Measurements from ENCODE around the gene DUSP28. TPM values are rescaled to one million over a fixed set of nuclear protein-coding genes. Genes with fewer than 3 reads are reported as not detected.

DUSP28 gene
- total RNA-seq, 1 experiment from 2014 or later: 6.4 TPM

DNA sequence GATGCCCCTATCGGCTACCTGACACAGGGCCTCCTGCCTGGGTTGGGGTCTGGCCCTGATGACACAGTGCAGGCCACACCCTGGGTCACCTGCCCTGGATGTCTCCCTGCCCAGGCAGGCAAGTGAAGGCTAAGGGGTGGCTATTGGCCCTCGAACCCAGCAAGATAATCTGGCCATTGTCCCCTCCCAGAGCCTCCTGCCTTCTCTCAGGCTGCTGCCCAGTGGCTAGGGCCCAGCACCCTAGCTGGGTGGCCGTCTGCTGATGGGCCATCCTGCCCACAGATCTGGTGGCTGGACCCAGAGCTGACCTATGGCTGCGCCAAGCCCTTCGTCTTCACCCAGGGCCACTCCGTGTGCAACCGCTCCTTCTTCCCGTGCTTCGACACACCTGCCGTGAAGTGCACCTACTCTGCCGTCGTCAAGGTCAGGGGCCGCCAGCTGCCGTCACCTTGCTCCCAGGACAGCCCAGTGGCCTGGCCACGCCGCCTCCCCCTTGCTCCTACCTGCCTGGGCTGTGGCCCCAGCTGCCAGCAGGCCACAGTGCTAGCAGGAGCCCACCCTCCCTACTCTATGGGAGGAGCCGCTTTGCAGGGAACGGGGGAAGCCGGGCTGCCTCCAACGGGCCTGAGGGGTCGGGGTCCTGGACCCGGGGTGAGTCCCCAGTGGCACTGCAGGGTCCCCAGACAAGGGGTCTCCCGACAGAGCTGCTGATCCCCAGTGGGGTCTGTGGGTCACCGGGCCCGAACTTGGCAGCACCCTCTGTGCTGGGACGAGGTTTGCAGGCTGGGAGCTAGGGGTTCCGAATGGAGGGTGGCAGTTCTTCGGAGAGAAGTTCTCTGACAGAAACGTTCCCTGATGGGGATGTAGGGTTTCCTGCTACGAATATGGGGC, 12.2 kb downstream of the DUSP28 start:
- no peak for DNase-seq (ENCODE audit: low read depth)

DNA sequence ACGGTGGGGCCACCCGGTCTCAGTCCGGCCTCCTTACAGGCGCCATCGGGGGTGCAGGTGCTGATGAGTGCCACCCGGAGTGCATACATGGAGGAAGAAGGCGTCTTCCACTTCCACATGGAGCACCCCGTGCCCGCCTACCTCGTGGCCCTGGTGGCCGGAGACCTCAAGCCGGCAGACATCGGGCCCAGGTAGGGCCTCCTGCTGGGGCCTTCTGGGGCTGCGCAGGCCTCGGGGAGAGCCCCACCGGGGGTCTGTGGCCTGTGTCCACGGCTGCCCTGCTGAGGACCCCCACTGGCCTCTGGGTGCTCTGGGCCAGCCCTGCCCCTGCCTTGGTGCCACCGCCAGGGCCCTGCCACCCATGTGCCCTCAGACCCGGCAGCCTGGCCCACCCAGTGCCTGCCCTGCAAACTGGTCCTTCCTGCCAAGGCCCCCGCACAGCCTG, 12.9 kb downstream of the DUSP28 start:
- no peak for DNase-seq (ENCODE audit: low read depth)

DNA sequence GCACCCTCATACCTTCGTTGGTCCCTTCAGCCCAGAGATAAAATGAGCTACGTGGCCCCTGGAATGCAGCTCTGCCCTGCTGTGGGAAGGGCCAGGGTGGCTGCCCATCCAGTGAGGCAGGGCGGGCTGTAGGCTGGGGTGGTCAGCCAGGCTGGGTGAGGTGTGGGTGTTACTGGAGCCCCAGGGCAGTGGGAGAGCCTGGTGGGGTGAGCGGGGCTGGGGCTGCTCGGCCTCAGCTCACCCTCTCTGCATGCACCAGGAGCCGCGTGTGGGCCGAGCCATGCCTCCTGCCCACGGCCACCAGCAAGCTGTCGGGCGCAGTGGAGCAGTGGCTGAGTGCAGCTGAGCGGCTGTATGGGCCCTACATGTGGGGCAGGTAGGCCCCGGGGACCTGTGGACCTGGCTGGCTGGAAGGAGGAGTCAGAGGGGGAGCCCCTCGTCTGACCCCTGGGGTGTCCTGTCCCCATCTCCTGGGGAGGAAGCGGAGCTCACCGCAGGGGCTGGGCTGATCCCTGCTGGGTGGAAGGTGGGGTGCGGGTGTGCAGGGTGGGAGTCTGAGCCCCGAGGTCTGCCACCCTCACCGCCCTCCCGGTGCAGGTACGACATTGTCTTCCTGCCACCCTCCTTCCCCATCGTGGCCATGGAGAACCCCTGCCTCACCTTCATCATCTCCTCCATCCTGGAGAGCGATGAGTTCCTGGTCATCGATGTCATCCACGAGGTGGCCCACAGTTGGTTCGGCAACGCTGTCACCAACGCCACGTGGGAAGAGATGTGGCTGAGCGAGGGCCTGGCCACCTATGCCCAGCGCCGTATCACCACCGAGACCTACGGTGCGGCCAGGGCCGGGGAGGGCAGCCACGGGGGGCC, 13.6 kb downstream of the DUSP28 start:
- DNase-seq (ENCODE audit: low read depth): no peak

- DNase-seq (ENCODE audit: low read depth): no peak
Observed at GRCh38 chr2:240574386-240575100, 14.4 kb downstream of the DUSP28 start.

DNA sequence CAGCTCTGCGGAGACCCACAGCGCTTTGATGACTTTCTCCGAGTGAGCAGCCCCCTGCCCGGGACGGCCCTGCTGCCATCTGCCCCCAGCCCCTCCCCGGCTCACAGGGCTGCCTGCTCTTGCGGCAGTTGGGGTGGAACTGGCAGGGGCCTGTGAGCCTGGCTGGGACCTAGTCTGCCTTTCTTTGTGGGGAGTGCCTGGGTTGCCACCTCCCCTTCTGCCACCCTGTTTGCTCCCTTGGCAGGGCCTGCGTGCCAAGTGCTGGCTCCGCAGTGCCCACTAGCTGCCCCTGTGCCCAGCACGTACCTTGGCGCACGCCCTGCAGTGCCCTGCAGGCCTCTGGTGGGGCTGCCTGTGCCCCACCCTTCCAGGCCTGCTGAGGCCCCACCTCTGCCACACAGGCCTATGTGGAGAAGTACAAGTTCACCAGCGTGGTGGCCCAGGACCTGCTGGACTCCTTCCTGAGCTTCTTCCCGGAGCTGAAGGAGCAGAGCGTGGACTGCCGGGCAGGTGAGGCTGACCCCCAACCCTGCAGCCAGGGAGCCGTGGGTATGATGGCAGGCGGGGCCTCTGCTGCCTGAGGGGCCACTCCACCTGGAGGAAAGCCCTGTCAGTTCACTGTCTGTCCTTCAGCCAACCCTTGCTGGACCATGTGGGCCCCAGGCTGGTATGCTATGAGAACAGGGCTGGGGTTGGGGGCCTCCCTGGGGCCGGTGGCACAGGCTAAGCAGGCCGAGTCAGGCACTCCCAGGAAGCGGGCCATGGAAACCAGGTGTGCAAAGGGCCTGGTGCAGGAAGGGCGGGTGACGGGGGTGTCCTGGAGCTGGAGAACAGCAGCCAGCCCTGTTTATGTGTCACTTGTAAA, 15.2 kb downstream of the DUSP28 start:
- DNase-seq (ENCODE audit: low read depth): no peak

GRCh38 chr2:240576036-240576435, 15.9 kb downstream of the DUSP28 start:
- no peak for DNase-seq (ENCODE audit: low read depth)

DNA sequence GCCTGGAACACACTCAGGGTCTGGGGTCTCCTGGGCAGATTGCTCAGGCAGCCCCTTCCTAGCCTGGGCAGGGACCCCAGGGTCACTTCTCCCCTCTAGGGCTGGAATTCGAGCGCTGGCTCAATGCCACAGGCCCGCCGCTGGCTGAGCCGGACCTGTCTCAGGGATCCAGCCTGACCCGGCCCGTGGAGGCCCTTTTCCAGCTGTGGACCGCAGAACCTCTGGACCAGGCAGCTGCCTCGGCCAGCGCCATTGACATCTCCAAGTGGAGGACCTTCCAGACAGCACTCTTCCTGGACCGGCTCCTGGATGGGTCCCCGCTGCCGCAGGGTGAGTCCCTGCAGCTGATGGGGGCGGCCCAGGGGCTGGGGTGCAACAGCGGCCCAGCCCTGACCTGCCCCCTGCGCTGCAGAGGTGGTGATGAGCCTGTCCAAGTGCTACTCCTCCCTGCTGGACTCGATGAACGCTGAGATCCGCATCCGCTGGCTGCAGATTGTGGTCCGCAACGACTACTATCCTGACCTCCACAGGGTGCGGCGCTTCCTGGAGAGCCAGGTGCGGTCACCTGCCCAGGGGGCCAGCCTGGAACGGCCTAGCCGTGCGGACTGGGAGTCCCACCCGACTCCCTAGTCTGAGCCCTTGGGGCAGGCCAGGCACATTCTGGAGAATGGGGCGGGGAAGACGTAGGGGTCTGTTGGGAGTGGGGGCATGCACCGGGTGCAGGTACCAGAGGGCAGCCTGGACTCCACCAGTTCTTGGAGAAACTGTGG, 16.5 kb downstream of the DUSP28 start:
- no peak for DNase-seq (ENCODE audit: low read depth)

DNA sequence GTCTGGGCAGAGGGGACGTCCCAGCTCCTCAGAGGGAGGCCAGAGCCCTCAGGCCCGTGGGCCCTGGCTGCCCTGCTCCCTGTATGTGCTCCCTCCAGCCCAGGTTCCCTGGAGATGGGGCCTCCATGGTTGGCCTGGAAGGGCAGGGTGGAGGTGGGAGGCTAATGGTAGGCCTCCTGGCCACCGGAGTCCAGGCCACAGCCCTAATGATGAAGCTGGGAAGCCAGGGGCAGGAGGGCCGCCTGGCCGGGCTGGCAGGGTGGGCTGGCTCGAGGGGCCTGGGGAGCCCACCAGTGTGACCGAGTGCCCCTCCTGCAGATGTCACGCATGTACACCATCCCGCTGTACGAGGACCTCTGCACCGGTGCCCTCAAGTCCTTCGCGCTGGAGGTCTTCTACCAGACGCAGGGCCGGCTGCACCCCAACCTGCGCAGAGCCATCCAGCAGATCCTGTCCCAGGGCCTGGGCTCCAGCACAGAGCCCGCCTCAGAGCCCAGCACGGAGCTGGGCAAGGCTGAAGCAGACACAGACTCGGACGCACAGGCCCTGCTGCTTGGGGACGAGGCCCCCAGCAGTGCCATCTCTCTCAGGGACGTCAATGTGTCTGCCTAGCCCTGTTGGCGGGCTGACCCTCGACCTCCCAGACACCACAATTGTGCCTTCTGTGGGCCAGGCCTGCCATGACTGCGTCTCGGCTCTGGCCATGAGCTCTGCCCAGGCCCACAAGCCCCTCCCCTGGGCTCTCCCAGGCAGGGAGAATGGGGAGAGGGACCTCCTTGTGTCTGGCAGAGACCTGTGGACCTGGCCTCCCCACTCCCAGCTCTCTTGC, 17.3 kb downstream of the DUSP28 start:
- no peak for DNase-seq (ENCODE audit: low read depth)

DNA sequence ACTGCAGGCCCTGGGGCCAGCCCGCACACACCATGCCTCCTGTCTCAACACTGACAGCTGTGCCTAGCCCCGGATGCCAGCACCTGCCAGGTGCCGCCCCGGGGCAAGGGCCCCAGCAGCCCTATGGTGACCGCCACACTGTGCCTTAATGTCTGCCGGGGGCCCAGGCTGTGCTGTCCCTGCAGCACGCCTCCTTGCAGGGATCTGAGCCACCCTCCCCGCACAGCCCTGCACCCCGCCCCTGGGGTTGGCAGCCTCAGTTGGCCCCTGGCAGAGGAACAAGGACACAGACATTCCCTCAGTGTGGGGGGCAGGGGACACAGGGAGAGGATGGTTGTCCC, 17.9 kb downstream of the DUSP28 start:
- DNase-seq (ENCODE audit: low read depth): no peak

- no peak for DNase-seq (ENCODE audit: low read depth)
Observed at GRCh38 chr2:240578488-240578887, 18.3 kb downstream of the DUSP28 start.

GRCh38 chr2:240579071-240579762, 19.1 kb downstream of the DUSP28 start:
- no peak for DNase-seq (ENCODE audit: low read depth)

GRCh38 chr2:240579771-240580614, 19.8 kb downstream of the DUSP28 start:
- DNase-seq (ENCODE audit: low read depth): peak; percentile 89

DNA sequence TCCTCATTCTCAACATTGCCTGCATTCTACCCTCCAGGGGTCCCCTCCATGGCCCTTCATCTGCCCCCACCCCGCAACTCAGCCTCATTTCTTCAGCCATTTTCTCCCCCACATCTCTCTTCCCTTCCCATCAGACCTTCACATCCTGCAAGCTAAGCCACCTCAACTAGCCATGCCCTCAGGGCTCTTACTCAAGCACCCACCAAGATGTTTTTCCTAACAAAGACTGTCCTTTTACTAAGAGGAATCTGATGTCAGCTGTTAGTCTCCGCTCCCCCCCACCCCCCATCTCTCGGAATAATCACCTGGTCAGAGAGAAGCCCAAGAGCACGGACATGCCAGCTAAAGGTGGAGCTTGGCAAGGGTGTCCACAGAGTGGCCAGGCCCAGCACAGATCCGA, 21.7 kb downstream of the DUSP28 start:
- DNase-seq (ENCODE audit: low read depth): no peak

GRCh38 chr2:240582781-240583180, 22.6 kb downstream of the DUSP28 start:
- no peak for DNase-seq (ENCODE audit: low read depth)

GRCh38 chr2:240583774-240584173, 23.6 kb downstream of the DUSP28 start:
- DNase-seq (ENCODE audit: low read depth): no peak

DNA sequence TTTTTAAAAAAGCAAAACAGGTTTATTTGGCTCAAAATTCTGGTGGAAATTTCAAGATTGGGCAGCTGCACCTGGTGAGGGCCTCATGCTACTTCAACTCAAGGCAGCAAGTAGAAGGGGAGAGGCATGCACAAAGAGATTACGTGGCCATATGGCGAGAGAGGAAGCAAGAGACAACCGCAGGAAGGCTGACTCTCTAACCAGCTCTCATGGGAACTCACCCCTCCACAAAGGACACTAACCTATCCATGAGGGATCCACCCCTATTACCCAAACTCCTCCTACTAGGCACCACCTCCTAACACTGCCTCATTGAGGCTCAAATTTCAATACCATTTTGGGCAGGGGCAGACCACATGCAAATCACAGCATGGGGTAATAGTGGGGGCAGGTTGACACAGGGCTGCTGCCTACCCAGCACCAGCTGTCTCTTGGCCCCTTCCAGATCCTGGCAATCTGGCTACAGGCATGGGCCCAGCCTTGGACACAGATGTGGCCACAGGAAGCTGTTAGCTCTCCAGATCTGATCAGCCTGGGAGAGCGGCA, 24.4 kb downstream of the DUSP28 start:
- DNase-seq (ENCODE audit: low read depth): peak; percentile 83

- DNase-seq (ENCODE audit: low read depth): no peak
Observed at GRCh38 chr2:240585101-240585500, 24.9 kb downstream of the DUSP28 start.

Measured in LHCN-M2 (cell line).